ENCODE measurements around the gene ATM. TPM values are rescaled to one million over a fixed set of nuclear protein-coding genes. Genes with fewer than 3 reads are reported as not detected.
"Not testable (repeated sequence)": the region's sequence is repeated elsewhere in the genome, so short reads cannot be mapped to it uniquely, and the experiment has no call there.

The ATM gene
- total RNA-seq, 1 experiment from 2014 or later, result 28.9 TPM

DNA sequence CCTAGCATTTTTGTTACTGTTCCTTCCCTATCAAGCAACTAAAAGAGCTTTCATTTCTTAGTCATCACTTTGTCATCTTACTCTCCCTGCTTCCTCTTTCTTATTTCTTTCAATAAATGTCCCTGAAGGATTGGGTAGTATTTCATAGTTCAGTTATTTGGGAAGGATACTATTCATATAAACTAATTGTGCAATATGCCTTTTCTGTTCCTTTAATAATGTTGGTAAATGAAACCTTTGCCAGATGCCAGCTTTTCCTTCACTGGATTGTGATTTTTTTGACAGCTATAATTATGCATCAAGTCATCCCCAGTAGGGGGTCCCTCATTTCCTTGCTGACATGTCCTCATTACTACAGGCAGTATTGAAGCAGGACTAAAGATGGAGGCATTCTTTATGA lies 101.7 kb downstream of the ATM start:
- no peak for DNase-seq (ENCODE audit: low read depth in 1 of 2, low spot score in 2 of 2)
- peaks cover 11% of the 10 kb centered on the region for H3K4me1 ChIP-seq (replicated peaks)
- no peaks in the 10 kb centered on the region for H3K36me3 ChIP-seq
- no peaks in the 10 kb centered on the region for H3K9me3 ChIP-seq (replicated peaks)
- H3K4me3 ChIP-seq, result no peak overlapping the region
- H3K27me3 ChIP-seq (replicated peaks), result no peaks in the 10 kb centered on the region
- no peak overlapping the region for H3K27ac ChIP-seq

DNA sequence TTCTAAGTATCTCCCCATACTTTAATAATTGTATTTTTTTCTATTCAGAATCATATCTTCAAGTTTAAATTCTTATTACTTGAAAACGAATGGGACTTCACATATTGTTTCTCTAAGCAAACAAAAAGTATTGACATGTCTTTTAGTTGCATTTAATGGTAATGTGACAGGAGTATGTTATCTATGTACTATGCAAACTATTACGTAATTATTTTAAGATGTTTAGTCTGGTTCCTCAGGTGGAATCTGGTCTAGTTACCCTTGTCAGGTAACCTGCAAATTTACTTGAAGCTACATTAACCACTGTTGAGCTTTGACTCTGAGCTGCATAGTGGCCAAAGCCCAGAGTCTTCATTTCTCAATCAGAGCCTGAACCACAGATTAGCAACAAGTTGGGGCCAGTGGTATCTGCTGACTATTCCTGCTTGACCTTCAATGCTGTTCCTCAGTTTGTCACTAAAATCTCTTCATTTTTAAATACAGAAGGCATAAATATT lies 110.6 kb downstream of the ATM start:
- DNase-seq (ENCODE audit: low read depth in 1 of 2, low spot score in 2 of 2), result no peak
- Histone ChIP-seq H3K4me1 (replicated peaks) (no peaks in the 10 kb centered on the region), H3K27ac (no peak overlapping the region), H3K9me3 (replicated peaks) (no peaks in the 10 kb centered on the region), H3K27me3 (replicated peaks) (no peaks in the 10 kb centered on the region), H3K36me3 (0 out of 2 replicates have a peak, but pooled peaks cover 2% of the 10 kb centered on the region), H3K4me3 (no peak overlapping the region)

DNA sequence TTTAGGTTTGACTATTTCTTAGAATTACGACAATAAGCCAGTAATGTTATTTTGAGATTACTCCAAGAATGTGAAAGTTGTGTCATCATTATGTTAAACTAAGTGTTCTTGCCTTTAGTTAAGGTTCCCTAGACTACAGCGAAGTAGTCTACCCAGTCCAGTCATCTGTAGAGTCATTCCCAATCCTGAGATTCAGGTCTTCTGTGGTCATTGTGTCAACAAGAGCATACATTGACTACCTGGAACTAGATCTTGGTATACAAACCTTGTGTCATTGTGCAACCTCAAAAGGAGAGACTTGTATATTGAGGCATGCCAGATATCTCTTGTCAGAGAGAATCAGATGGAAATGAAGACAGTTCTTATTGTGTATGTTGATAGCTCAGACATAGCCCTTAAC lies 115.9 kb downstream of the ATM start:
- Histone ChIP-seq H3K4me3 (no peak overlapping the region), H3K36me3 (no peaks in the 10 kb centered on the region), H3K27ac (no peak overlapping the region), H3K4me1 (replicated peaks) (no peaks in the 10 kb centered on the region), H3K27me3 (replicated peaks) (no peaks in the 10 kb centered on the region), H3K9me3 (replicated peaks) (no peaks in the 10 kb centered on the region)
- DNase-seq (ENCODE audit: low read depth in 1 of 2, low spot score in 2 of 2), result no peak

DNA sequence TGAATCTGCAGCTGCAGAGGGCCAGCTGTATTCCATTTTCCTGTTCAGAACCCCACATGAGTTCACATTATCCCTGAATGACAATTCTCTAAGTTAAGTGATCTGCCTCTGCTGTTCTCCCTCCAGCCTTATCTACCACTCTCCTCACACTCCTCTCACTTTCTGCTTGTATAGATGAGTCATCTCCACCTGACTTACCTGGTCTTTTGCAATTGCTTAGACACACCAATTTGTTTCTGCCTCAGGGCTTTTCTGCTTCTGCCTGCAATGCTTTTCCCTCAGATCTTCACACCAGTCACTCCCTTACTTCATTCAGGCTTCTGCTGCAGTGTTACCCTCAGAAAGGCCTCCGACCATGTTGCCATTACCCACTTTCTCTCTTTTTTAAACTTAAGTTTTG lies 118.1 kb downstream of the ATM start:
- Histone ChIP-seq H3K4me1 (replicated peaks) (no peaks in the 10 kb centered on the region), H3K36me3 (no peaks in the 10 kb centered on the region), H3K9me3 (replicated peaks) (no peaks in the 10 kb centered on the region), H3K27ac (no peak overlapping the region), H3K4me3 (no peak overlapping the region), H3K27me3 (replicated peaks) (no peaks in the 10 kb centered on the region)
- DNase-seq (ENCODE audit: low read depth in 1 of 2, low spot score in 2 of 2), result no peak

DNA sequence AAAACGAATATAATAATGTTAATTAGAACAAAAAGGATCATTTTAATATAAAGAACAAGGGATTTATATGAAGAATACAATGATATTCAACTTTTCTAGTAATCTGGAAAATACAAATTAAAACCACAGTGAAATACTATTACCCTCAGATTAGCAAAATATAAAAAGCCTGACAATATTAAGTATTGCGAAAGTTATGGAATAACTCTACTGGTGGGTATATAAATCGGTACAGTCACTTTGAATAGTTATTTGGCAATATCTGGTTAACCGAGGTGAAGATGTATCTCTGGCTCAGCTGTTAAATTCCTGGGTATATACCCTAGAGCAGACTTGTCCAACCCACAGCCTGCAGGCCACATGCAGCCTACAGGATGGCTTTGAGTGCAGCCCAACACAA lies 118.8 kb downstream of the ATM start:
- Histone ChIP-seq H3K4me3 (no peak overlapping the region), H3K9me3 (replicated peaks) (no peaks in the 10 kb centered on the region), H3K27ac (no peak overlapping the region), H3K36me3 (no peaks in the 10 kb centered on the region), H3K4me1 (replicated peaks) (no peaks in the 10 kb centered on the region), H3K27me3 (replicated peaks) (no peaks in the 10 kb centered on the region)
- DNase-seq (ENCODE audit: low read depth in 1 of 2, low spot score in 2 of 2), result no peak

DNA sequence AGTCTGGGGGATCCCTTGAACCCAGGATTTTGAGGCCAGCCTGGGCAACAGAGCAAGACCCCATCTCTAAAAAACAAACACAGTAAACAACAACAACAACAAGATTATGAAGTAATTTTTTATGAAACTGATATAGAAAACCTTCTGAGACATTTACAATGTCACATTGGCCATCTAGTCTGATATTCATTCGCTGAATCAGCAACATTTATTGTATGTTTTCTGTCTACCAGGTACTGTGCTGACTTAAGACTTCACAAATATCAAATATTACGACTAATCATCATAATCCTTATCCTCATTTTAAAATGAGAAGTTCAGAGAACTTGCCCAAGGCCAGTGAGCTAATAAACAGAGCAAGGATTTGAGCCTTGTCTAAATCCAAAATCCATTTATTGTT lies 120.8 kb downstream of the ATM start:
- Histone ChIP-seq H3K27ac (no peak overlapping the region), H3K27me3 (replicated peaks) (no peaks in the 10 kb centered on the region), H3K4me3 (no peak overlapping the region), H3K9me3 (replicated peaks) (no peaks in the 10 kb centered on the region), H3K36me3 (no peaks in the 10 kb centered on the region), H3K4me1 (replicated peaks) (no peaks in the 10 kb centered on the region)
- no peak for DNase-seq (ENCODE audit: low read depth in 1 of 2, low spot score in 2 of 2)

DNA sequence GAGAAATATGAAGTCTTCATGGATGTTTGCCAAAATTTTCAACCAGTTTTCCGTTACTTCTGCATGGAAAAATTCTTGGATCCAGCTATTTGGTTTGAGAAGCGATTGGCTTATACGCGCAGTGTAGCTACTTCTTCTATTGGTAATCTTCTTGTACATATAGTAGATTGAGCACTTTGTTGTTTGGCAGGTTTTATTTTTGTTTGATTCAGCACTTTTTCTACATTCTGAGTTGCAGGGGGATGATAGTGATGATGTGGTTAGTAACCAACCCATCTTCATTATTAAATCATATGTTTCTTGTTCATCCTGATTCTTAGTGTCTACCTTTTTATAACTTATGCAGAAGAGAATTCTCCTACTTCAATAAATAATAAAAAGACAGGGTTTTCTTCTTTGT lies 122.9 kb downstream of the ATM start:
- H3K4me1 ChIP-seq (replicated peaks), result no peaks in the 10 kb centered on the region
- H3K4me3 ChIP-seq, result no peak overlapping the region
- H3K27ac ChIP-seq, result no peak overlapping the region
- H3K27me3 ChIP-seq (replicated peaks), result no peaks in the 10 kb centered on the region
- H3K36me3 ChIP-seq, result no peaks in the 10 kb centered on the region
- H3K9me3 ChIP-seq (replicated peaks), result no peaks in the 10 kb centered on the region
- no peak for DNase-seq (ENCODE audit: low read depth in 1 of 2, low spot score in 2 of 2)

DNA sequence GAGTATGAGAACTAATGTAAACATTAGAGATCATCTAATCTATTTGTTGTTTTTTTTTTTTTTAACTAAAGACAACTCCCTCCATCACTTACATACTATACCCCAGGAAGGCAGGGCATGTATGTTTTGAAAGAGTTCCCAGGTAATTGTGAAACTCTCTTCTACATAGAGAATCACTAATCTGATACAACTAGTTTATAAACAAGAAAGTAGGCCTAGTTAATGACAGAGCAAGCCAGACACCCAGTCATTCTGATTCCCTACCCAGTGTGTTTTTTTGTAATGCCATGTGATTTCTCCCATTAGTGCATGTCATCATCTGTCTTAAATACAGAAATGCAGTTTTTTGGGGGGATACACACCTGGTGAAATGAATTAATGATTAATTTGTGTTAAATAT lies 123.6 kb downstream of the ATM start:
- H3K4me3 ChIP-seq, result no peak overlapping the region
- no peaks in the 10 kb centered on the region for H3K9me3 ChIP-seq (replicated peaks)
- H3K27ac ChIP-seq, result no peak overlapping the region
- H3K4me1 ChIP-seq (replicated peaks), result no peaks in the 10 kb centered on the region
- no peak for DNase-seq (ENCODE audit: low read depth in 1 of 2, low spot score in 2 of 2)
- H3K27me3 ChIP-seq (replicated peaks), result no peaks in the 10 kb centered on the region
- H3K36me3 ChIP-seq, result no peaks in the 10 kb centered on the region

DNA sequence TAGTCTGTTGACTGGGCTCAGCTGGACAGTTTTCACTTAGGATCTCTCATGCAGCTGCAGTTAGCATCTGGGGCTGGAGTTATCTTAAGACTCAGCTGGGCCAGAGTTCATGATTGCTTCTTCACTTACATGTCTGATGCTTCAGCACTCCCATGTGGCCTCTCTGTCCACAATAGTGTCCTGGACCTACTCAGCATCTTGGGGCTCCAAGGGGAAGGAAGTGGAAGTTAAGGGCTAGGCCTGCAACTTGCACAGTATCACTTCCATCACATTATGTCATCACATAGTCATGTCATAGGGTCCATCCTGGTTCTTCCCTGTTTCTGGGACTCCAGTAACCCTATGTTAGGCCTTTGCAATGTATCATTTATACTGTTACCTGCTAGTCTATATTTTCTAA lies 128.6 kb downstream of the ATM start:
- H3K9me3 ChIP-seq (replicated peaks), result no peaks in the 10 kb centered on the region
- H3K4me1 ChIP-seq (replicated peaks), result no peaks in the 10 kb centered on the region
- no peak for DNase-seq (ENCODE audit: low read depth in 1 of 2, low spot score in 2 of 2)
- no peak overlapping the region for H3K4me3 ChIP-seq
- H3K27ac ChIP-seq, result no peak overlapping the region
- no peaks in the 10 kb centered on the region for H3K27me3 ChIP-seq (replicated peaks)
- H3K36me3 ChIP-seq, result peaks cover 7% of the 10 kb centered on the region

DNA sequence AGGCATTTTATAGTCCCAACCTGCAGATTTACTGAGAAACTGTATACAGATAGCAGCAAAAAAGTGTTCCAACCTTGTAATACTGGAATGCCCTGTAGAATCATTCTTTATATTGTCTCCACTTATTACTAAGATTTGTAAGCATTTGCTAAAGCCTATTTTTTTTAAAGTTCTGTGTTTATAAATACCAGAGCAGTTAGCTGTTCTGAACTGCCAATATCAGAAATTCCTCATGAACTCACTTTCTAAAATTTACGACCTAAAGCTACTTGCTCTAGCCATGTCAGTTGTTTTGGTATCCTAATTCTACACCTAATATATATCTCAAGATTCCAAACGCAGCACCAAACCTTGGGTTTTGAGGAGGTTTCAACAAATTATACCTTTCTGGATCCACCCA lies 141.3 kb downstream of the ATM start:
- Histone ChIP-seq H3K9me3 (replicated peaks) (no peaks in the 10 kb centered on the region), H3K27ac (no peak overlapping the region), H3K4me3 (no peak overlapping the region), H3K27me3 (replicated peaks) (no peaks in the 10 kb centered on the region), H3K4me1 (replicated peaks) (peaks cover 12% of the 10 kb centered on the region; the same call in 1 of the 2 replicates), H3K36me3 (no peaks in the 10 kb centered on the region)
- no peak for DNase-seq (ENCODE audit: low read depth in 1 of 2, low spot score in 2 of 2)

DNA sequence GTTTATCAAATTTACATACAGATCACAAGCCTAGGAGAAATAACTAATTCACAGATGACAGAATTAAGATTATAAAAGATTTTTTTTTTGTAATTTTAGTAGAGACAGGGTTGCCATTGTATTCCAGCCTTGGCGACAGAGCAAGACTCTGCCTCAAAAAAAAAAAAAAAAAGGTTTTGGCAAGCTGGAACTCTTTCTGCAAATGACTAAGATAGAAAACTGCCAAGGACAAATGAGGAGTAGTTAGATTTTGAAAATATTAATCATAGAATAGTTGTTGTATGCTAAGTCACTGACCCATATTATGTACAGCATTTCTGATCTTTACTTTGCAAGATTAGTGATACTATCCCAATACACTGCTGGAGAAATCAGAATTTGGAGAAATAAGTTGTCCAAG lies 145.3 kb downstream of the ATM start:
- Histone ChIP-seq H3K27ac (no peak overlapping the region), H3K4me3 (no peak overlapping the region), H3K9me3 (replicated peaks) (no peaks in the 10 kb centered on the region), H3K36me3 (no peaks in the 10 kb centered on the region), H3K4me1 (replicated peaks) (peaks cover 12% of the 10 kb centered on the region; the same call in 1 of the 2 replicates), H3K27me3 (replicated peaks) (no peaks in the 10 kb centered on the region)
- no peak for DNase-seq (ENCODE audit: low read depth in 1 of 2, low spot score in 2 of 2)

DNA sequence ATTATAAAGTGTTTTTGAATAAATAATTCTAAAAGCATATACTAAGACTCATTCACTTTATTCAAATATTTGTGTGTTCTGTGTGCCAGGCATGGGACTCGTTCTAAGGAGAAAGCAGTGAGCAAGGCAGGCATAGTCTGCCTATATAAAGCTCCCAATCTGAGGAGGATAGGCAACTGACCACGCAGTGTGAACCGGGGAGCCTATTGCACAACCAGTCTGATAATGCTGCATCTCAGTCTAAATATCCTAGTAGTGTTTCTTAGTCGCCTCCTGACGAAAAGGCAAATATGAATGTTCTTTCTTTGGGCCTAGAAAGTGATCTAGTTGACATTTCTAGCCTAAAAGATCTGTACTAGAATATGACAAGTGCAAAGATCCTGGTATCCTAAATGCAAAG lies 146.2 kb downstream of the ATM start:
- Histone ChIP-seq H3K27me3 (replicated peaks) (no peaks in the 10 kb centered on the region), H3K4me3 (no peak overlapping the region), H3K36me3 (no peaks in the 10 kb centered on the region), H3K9me3 (replicated peaks) (no peaks in the 10 kb centered on the region), H3K4me1 (replicated peaks) (0 out of 2 replicates have a peak, but pooled peaks cover 7% of the 10 kb centered on the region), H3K27ac (no peak overlapping the region)
- no peak for DNase-seq (ENCODE audit: low read depth in 1 of 2, low spot score in 2 of 2)

DNA sequence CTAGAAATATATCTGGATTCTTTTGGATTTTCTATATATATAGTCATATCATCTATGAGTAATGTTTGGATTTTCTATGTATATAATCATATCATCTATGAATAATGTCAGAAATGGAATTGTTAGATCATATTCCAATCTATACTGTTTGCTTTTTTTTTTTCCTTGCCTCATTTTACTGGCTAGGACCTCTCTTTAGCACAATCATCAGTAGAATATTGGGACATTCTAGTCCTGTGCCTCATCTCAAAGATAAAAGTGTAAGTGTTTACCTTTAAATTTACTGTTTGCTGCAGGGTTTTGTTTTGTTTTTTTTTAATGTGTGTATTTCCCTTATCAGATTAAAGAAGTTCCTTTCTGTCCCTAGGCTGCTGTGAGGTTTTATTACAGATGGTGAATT lies 147.4 kb downstream of the ATM start:
- Histone ChIP-seq H3K4me1 (replicated peaks) (no peaks in the 10 kb centered on the region), H3K4me3 (no peak overlapping the region), H3K27ac (no peak overlapping the region), H3K9me3 (replicated peaks) (no peaks in the 10 kb centered on the region), H3K36me3 (no peaks in the 10 kb centered on the region), H3K27me3 (replicated peaks) (no peaks in the 10 kb centered on the region)
- no peak for DNase-seq (ENCODE audit: low read depth in 1 of 2, low spot score in 2 of 2)

DNA sequence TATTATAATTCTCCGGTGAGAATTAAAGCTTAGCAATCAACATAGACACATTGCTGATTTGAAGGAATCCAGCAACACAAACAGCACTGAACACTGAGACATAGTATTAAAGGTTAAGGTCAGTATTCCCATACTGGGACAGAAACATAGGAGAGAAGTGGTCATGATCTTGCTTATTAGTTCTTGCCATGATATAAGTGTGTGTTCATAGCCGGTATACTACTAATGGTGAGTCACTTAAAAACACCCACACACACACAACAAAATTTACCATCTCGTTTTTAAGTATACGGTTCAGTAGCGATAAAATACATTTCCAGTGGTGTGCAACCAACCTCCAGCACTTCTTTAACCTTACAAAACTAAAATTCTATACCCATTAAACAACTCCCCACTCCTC lies 148.1 kb downstream of the ATM start:
- Histone ChIP-seq H3K27ac (no peak overlapping the region), H3K36me3 (no peaks in the 10 kb centered on the region)
- no peak for DNase-seq (ENCODE audit: low read depth in 1 of 2, low spot score in 2 of 2)

DNA sequence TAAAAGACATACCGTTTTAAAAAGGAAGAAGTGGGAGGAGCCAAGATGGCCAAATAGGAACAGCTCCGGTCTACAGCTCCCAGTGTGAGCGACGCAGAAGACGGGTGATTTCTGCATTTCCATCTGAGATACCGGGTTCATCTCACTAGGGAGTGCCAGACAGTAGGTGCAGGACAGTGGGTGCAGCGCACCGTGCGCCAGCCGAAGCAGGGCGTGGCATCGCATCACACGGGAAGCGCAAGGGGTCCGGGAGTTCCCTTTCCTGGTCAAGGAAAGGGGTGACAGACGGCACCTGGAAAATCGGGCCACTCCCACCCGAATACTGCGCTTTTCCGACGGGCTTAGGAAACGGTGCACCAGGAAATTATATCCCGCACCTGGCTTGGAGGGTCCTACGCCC lies 150.6 kb downstream of the ATM start:
- not testable (repeated sequence) for H3K9me3 ChIP-seq (replicated peaks); H3K27me3 ChIP-seq (replicated peaks); H3K4me1 ChIP-seq (replicated peaks); H3K27ac ChIP-seq; H3K36me3 ChIP-seq; H3K4me3 ChIP-seq; DNase-seq (ENCODE audit: low read depth in 1 of 2, low spot score in 2 of 2)

More for the DNA sequence above, 148.1 kb downstream of the ATM start:
- H3K4me1 ChIP-seq (replicated peaks), result no peaks in the 10 kb centered on the region
- no peak overlapping the region for H3K4me3 ChIP-seq
- H3K27me3 ChIP-seq (replicated peaks), result no peaks in the 10 kb centered on the region
- no peaks in the 10 kb centered on the region for H3K9me3 ChIP-seq (replicated peaks)

Data from SJSA1 (cell line).